Neural crest cell (in vitro differentiated cells): ENCODE data around the gene SLC6A7. TPM values are rescaled to one million over a fixed set of nuclear protein-coding genes. Genes with fewer than 3 reads are reported as not detected.

Experiments
- DNase-seq: peaks from one replicate; pipeline ENCODE4 v3.0.0; 2021; ENCODE audit warnings: low read depth, mixed read lengths, low spot score
- H3K27ac Mint-ChIP-seq: one replicate; pipeline ENCODE4 v1.8.0; 2021; ENCODE audit warnings: mild to moderate bottlenecking, mixed read lengths; ENCODE audit not compliant: unreplicated experiment
- H3K27me3 Mint-ChIP-seq: 2 replicates; pipeline ENCODE4 v1.8.0; 2021; ENCODE audit warnings: low read depth, mild to moderate bottlenecking, mixed read lengths
- H3K36me3 Mint-ChIP-seq: 2 replicates; pipeline ENCODE4 v1.8.0; 2021; ENCODE audit warnings: low read depth, mild to moderate bottlenecking, mixed read lengths
- H3K4me1 Mint-ChIP-seq: 2 replicates; pipeline ENCODE4 v1.8.0; 2021; ENCODE audit warnings: mixed read lengths
- H3K4me3 Mint-ChIP-seq: one replicate; pipeline ENCODE4 v1.8.0; 2021; ENCODE audit warnings: mild to moderate bottlenecking, mixed read lengths
- H3K9me3 Mint-ChIP-seq: 2 replicates; pipeline ENCODE4 v1.8.0; 2021; ENCODE audit warnings: mixed read lengths
- total RNA-seq: library from RNA; stranded (reverse); gene quantifications from 2 replicates; pipeline ENCODE4 v1.2.1, GENCODE V29; 2021
- TF ChIP-seq, protein P1 (sequence below): fragments of 200-600 bp; sonication (generic); conservative IDR thresholded peaks from 2 replicates; pipeline ENCODE4 v1.5.0; 2021; ENCODE audit warnings: antibody characterized with exemption, mild to moderate bottlenecking

The SLC6A7 gene
- total RNA-seq, 1 donor from 2014 or later = not detected

- H3K4me3 Mint-ChIP-seq = no peak overlapping the region
- no peaks in the 10 kb centered on the region for H3K9me3 Mint-ChIP-seq
- H3K27ac Mint-ChIP-seq = no peak overlapping the region
- H3K27me3 Mint-ChIP-seq = peaks cover 45% of the 10 kb centered on the region
- DNase-seq = no peak
- peaks cover 9% of the 10 kb centered on the region for H3K4me1 Mint-ChIP-seq
- no peaks in the 10 kb centered on the region for H3K36me3 Mint-ChIP-seq
- TF ChIP-seq, protein P1, sequence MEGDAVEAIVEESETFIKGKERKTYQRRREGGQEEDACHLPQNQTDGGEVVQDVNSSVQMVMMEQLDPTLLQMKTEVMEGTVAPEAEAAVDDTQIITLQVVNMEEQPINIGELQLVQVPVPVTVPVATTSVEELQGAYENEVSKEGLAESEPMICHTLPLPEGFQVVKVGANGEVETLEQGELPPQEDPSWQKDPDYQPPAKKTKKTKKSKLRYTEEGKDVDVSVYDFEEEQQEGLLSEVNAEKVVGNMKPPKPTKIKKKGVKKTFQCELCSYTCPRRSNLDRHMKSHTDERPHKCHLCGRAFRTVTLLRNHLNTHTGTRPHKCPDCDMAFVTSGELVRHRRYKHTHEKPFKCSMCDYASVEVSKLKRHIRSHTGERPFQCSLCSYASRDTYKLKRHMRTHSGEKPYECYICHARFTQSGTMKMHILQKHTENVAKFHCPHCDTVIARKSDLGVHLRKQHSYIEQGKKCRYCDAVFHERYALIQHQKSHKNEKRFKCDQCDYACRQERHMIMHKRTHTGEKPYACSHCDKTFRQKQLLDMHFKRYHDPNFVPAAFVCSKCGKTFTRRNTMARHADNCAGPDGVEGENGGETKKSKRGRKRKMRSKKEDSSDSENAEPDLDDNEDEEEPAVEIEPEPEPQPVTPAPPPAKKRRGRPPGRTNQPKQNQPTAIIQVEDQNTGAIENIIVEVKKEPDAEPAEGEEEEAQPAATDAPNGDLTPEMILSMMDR = no peak
Observed at GRCh38 chr5:150184990-150185912, 4.6 kb upstream of the SLC6A7 start.

- no peak overlapping the region for H3K4me3 Mint-ChIP-seq
- H3K36me3 Mint-ChIP-seq = no peaks in the 10 kb centered on the region
- peaks cover 53% of the 10 kb centered on the region for H3K27me3 Mint-ChIP-seq
- no peak for DNase-seq
- H3K4me1 Mint-ChIP-seq = peaks cover 3% of the 10 kb centered on the region
- H3K27ac Mint-ChIP-seq = no peak overlapping the region
- no peaks in the 10 kb centered on the region for H3K9me3 Mint-ChIP-seq
- TF ChIP-seq, protein P1 = no peak
Observed at GRCh38 chr5:150186137-150186536, 3.7 kb upstream of the SLC6A7 start.

DNA sequence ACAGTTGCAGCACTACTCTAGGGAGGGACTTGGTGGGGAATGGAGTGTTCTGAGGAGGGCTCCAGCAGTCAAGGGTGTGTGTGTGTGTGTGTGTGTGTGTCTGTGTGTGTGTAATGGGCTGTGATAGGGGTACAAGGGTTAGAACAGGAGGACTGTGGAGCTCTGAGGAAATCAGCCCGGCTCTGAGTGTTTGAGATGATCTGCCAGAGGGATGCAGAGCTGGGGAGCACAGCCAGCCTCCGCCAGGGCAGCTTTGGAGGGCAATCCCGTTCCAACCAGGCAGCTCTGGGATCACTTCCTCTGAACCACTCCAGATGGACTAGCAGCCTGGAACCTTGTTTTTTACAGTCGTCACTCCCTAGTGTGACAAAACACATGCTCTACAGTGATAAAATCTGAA lies 3.0 kb upstream of the SLC6A7 start:
- TF ChIP-seq, protein P1 = no peak
- DNase-seq = no peak
- no peak overlapping the region for H3K27ac Mint-ChIP-seq
- no peak overlapping the region for H3K4me3 Mint-ChIP-seq
- H3K4me1 Mint-ChIP-seq = peaks cover 3% of the 10 kb centered on the region
- H3K36me3 Mint-ChIP-seq = no peaks in the 10 kb centered on the region
- no peaks in the 10 kb centered on the region for H3K9me3 Mint-ChIP-seq
- peaks cover 61% of the 10 kb centered on the region for H3K27me3 Mint-ChIP-seq

GRCh38 chr5:150188146-150188842 lies 1.6 kb upstream of the SLC6A7 start:
- Mint-ChIP-seq H3K27me3 (peaks cover 70% of the 10 kb centered on the region), H3K9me3 (no peaks in the 10 kb centered on the region), H3K4me1 (peaks cover 3% of the 10 kb centered on the region), H3K36me3 (no peaks in the 10 kb centered on the region), H3K27ac (no peak overlapping the region), H3K4me3 (no peak overlapping the region)
- TF ChIP-seq, protein P1 = no peak
- DNase-seq = no peak

DNA sequence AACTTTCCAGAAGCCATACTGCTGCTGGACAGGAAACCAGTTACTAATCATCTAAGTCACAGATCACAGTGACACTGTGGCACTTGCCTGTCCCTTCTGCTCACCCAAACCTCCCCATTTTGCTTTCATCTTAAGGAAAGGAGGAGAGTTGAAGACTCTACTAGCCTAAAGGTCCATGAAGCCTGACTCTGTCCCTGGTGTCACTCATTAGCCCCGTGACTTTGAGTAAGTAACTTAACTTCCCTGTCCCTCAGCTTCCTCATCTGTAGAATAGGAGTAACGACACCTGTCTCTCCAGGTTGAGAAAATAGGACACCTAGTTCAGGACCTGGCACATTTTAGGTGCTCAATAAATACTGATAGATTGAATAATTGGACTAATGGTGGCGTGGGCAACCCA lies 536 bp upstream of the SLC6A7 start:
- H3K4me1 Mint-ChIP-seq = peaks cover 3% of the 10 kb centered on the region
- H3K9me3 Mint-ChIP-seq = no peaks in the 10 kb centered on the region
- TF ChIP-seq, protein P1 = no peak
- H3K36me3 Mint-ChIP-seq = no peaks in the 10 kb centered on the region
- H3K27ac Mint-ChIP-seq = no peak overlapping the region
- H3K27me3 Mint-ChIP-seq = peaks cover 76% of the 10 kb centered on the region
- H3K4me3 Mint-ChIP-seq = no peak overlapping the region
- DNase-seq = no peak
